GM19397 (cell line): ENCODE measurements around the gene CTCF.
A peak's percentile ranks its signal among the peaks of the same experiment; 100 is the strongest.

Source experiments
- ATAC-seq: cut with Tn5 transposase; IDR thresholded peaks from one replicate; pipeline ENCODE4 v1.9.1; 2021; ENCODE audit warnings: mild to moderate bottlenecking, moderate library complexity; ENCODE audit not compliant: unreplicated experiment

Gene CTCF

DNA sequence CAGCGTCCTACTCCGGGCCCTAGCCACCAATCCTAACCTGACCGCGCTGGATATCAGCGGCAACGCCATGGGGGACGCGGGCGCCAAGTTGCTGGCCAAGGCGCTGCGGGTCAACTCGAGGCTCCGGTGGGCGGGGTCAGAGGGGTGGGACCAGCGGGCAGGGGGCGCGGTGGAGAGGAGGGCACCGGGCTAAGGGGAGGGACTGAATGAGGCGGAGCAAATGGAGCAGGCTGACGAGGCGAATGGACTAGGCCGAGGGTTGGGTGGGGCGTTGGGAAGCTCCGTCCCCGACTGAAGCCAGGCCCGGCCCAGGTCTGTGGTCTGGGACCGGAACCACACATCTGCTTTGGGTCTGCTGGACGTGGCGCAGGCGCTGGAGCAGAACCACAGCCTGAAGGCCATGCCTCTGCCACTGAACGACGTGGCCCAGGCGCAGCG lies 87.2 kb downstream of the CTCF start:
- no peak for ATAC-seq

DNA sequence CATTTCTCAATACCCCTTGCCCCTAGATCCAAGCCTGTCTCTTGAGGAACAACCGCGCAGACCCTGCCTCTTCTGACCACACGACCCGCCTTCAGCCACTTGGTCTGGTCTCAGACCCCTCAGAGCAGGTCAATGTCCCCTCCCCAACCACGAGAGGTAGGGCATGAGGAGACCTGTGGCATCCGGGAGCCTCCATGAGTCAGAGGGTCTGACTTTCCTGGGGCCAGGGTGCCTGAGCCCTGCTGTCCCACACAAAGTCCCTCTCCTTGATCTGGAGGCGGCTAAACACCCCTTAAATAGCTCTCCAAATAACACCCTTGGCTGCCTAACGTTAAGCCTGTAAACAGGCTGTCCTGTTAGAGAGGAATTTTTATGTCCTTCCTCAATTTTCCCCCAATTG lies 87.7 kb downstream of the CTCF start:
- no peak for ATAC-seq

DNA sequence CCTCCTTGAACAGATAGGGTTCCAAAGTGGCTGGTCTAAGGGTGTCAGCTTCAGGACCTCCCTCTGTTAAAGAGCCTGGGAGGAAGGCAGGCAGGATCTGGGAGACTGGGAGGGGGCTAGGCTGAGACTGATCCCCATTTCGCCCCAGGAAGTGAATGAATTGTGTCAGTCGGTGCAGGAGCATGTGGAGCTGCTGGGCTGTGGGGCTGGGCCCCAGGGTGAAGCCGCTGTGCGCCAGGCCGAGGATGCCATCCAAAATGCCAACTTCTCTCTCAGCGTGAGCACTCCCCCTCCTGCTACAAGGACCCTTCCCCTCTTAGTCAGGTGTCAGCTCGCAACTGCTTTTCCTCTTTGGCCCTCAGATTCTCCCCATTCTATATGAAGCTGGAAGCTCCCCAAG lies 88.7 kb downstream of the CTCF start:
- ATAC-seq: no peak

DNA sequence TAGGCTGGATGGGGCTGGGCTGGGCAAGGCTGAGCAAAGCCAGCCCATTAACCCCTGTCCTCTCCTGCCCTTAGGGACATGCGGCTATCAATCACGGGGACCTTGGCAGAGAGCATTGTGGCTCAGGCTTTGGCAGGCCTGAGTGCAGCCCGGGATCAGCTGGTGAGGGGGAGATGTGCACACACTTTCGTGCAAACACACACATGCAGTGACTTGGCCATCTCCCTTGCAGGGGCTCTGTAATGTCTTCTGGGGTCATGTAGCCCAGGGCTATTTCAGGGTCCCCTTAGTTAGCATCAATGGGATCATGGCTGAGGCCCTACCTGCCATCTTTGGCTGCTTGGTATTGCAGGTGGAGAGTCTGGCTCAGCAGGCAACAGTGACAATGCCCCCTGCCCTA lies 89.5 kb downstream of the CTCF start:
- no peak for ATAC-seq

DNA sequence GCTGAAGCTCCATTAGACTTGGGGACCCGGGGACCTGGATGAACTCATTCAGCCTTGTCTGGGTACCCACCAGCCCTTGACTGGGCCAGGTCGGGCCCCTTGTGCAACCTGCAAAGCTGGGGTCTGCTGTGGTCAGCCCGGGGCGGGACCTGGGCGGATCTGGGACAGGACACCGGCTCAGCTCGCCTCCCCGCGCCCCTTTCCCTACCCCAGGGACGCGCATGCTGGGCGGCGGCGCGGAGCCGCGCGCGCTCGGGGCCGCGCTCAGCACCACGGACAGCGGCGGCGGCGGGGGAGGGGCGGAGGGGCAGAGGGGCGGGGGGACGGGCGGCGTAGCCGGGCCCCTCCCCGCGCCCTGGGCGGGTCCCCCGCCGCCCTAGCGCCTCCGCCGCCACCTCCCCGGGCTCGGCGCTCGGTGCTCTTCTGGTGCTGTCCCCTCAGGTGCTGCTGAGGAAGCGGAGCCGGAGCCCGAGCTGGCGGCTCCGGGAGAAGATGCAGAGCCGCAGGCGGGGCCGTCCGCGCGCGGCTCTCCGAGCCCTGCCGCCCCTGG lies 90.3 kb downstream of the CTCF start:
- ATAC-seq: no peak

GRCh38 chr16:67653128-67653788 lies 90.9 kb downstream of the CTCF start:
- no peak for ATAC-seq

GRCh38 chr16:67653789-67654402 lies 91.6 kb downstream of the CTCF start:
- ATAC-seq: no peak

- ATAC-seq: no peak
Observed at GRCh38 chr16:67654403-67654911, 92.1 kb downstream of the CTCF start.

GRCh38 chr16:67655363-67655762 lies 93.0 kb downstream of the CTCF start:
- no peak for ATAC-seq

DNA sequence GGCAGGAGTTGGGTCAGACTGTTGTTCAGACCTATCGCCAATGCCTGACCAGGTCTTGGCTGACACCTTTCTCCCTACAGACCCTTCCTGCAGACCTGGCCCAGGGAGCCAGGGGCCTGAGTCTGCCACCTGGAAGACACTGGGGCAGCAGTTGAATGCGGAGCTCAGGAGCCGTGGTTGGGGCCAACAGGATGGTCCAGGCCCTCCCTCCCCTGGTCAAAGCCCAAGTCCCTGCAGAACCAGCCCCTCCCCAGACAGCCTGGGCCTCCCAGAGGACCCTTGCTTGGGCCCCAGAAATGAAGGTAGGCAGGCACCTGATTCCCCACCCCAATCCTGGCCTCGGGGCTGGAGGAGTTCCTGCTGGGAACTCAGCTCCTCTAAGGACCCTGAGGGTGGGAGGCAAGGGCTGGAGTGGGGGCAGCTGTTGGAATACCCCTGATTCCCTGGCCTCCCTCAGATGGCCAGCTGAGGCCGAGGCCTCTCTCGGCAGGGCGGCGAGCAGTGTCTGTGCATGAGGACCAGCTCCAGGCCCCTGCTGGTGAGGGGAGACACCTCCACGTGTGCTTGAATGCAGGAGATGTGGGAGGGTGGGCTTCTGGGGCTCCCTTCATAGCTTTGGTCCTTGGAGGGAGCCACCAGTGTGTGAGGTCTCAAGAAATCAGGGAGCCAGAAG lies 94.2 kb downstream of the CTCF start:
- no peak for ATAC-seq

- ATAC-seq: no peak
Observed at GRCh38 chr16:67657017-67657608, 94.8 kb downstream of the CTCF start.

- ATAC-seq: no peak
Observed at GRCh38 chr16:67657751-67658518, 95.6 kb downstream of the CTCF start.

GRCh38 chr16:67658849-67659674 lies 96.7 kb downstream of the CTCF start:
- ATAC-seq: no peak

GRCh38 chr16:67659675-67660563 lies 97.6 kb downstream of the CTCF start, which contains the start of gene ACD:
ACD (minus strand) TSS chr16:67660260; CDS start chr16:67660220, 40 bp downstream.
- peak; percentile 54 for ATAC-seq

DNA sequence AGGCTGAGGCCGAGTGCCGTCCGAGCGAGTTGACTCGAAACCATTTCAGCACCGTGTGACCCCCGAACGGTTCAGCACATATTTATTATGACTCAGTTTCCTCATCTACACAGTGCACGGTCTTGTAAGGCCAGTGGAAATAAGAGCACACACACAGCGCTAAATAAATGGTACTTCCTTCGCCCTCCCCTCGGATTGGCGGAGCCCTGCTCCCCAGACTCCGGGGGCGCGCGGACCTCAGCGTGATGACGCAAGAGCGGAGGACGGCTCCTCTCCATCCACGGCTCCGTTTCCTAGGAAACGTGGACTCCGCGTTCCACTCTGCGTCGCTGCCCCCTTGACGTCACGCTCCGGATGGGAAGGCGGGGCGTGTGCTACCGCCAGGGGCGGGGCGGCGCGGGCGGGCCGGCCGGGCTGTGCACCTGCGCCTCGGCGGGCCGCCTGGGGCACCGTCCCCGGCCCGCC lies 98.3 kb downstream of the CTCF start, which contains the start of gene PARD6A:
Gene PARD6A (plus strand): TSS at position 397 of the 465 bp plus-strand sequence. CDS start 79 bp downstream, outside the sequence.
- peak; percentile 74 for ATAC-seq

GRCh38 chr16:67661101-67661761 lies 98.9 kb downstream of the CTCF start:
- no peak for ATAC-seq

DNA sequence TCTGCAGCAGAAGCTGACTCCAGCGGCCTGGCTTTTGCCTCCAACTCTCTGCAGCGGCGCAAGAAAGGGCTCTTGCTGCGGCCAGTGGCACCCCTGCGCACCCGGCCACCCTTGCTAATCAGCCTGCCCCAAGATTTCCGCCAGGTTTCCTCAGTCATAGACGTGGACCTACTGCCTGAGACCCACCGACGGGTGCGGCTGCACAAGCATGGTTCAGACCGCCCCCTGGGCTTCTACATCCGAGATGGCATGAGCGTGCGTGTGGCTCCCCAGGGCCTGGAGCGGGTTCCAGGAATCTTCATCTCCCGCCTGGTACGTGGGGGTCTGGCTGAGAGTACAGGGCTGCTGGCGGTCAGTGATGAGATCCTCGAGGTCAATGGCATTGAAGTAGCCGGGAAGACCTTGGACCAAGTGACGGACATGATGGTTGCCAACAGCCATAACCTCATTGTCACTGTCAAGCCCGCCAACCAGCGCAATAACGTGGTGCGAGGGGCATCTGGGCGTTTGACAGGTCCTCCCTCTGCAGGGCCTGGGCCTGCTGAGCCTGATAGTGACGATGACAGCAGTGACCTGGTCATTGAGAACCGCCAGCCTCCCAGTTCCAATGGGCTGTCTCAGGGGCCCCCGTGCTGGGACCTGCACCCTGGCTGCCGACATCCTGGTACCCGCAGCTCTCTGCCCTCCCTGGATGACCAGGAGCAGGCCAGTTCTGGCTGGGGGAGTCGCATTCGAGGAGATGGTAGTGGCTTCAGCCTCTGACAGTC lies 99.7 kb downstream of the CTCF start:
- no peak for ATAC-seq
